H9 (cell line): Measurements from ENCODE around the gene OR9Q1. TPM values are rescaled to one million over a fixed set of nuclear protein-coding genes. Genes with fewer than 3 reads are reported as not detected.

ENCODE experiments used
- DNase-seq: peaks from one replicate; pipeline ENCODE4 v3.0.0-alpha.2; 2017
- H2AFZ ChIP-seq: one replicate; pipeline ENCODE4 v1.6.1; 2013; ENCODE audit warnings: mild to moderate bottlenecking, low read length, control low read depth, moderate library complexity
- H2AK5ac ChIP-seq: 2 replicates; pipeline ENCODE4 v1.6.1; 2013; ENCODE audit warnings: low read length, control low read depth, mixed read lengths; ENCODE audit not compliant: insufficient read length
- H2BK120ac ChIP-seq: one replicate; pipeline ENCODE4 v1.6.1; 2013; ENCODE audit warnings: low read depth, mild to moderate bottlenecking, low read length, control low read depth, inconsistent platforms; ENCODE audit not compliant: poor library complexity, severe bottlenecking
- H2BK12ac ChIP-seq: 2 replicates; pipeline ENCODE4 v1.6.1; 2013; ENCODE audit warnings: low read length, control low read depth, mixed read lengths, low read depth; ENCODE audit not compliant: insufficient read length
- H2BK15ac ChIP-seq: 2 replicates; pipeline ENCODE4 v1.6.1; 2013; ENCODE audit warnings: low read depth, low read length, control low read depth
- H2BK20ac ChIP-seq: one replicate; pipeline ENCODE4 v1.6.1; 2013; ENCODE audit warnings: low read depth, mild to moderate bottlenecking, low read length, control low read depth, inconsistent platforms; ENCODE audit not compliant: poor library complexity, severe bottlenecking
- H2BK5ac ChIP-seq: 2 replicates; pipeline ENCODE4 v1.6.1; 2013; ENCODE audit warnings: low read length, control low read depth, mixed read lengths; ENCODE audit not compliant: insufficient read length
- H3K14ac ChIP-seq: 2 replicates; pipeline ENCODE4 v1.6.1; 2013; ENCODE audit warnings: low read length, control low read depth; ENCODE audit not compliant: insufficient read depth
- H3K18ac ChIP-seq: 2 replicates; pipeline ENCODE4 v1.6.1; 2013; ENCODE audit warnings: low read depth, mild to moderate bottlenecking, mixed read lengths, low read length, control low read depth; ENCODE audit not compliant: insufficient read length
- H3K23ac ChIP-seq: 2 replicates; pipeline ENCODE4 v1.6.1; 2013; ENCODE audit warnings: low read length, control low read depth, mixed read lengths, low read depth; ENCODE audit not compliant: insufficient read length
- H3K23me2 ChIP-seq: 2 replicates; pipeline ENCODE4 v1.6.1; 2013; ENCODE audit warnings: low read depth, mild to moderate bottlenecking, mixed read lengths, low read length, control low read depth; ENCODE audit not compliant: insufficient read length, poor library complexity, severe bottlenecking
- H3K27ac ChIP-seq: 2 replicates; pipeline ENCODE4 v1.5.1; 2013; ENCODE audit warnings: low read length, control low read depth, mixed read lengths, low read depth; ENCODE audit not compliant: insufficient read length
- H3K27me3 ChIP-seq: 2 replicates; pipeline ENCODE4 v1.6.1; 2013; ENCODE audit warnings: low read length, control low read depth, inconsistent platforms; ENCODE audit not compliant: insufficient read depth
- H3K4ac ChIP-seq: 2 replicates; pipeline ENCODE4 v1.6.1; 2013; ENCODE audit warnings: low read depth, mild to moderate bottlenecking, control low read depth, inconsistent platforms, low read length, moderate library complexity
- H3K4me1 ChIP-seq: 2 replicates; pipeline ENCODE4 v1.6.1; 2013; ENCODE audit warnings: low read length, control low read depth, inconsistent platforms; ENCODE audit not compliant: insufficient read depth
- H3K4me2 ChIP-seq: 2 replicates; pipeline ENCODE4 v1.6.1; 2013; ENCODE audit warnings: low read length, control low read depth, mixed read lengths; ENCODE audit not compliant: insufficient read length, insufficient read depth
- H3K56ac ChIP-seq: 2 replicates; pipeline ENCODE4 v1.6.1; 2013; ENCODE audit warnings: low read depth, mild to moderate bottlenecking, mixed read lengths, low read length, control low read depth; ENCODE audit not compliant: insufficient read length
- H3K79me1 ChIP-seq: 2 replicates; pipeline ENCODE4 v1.6.1; 2013; ENCODE audit warnings: low read depth, mild to moderate bottlenecking, moderate library complexity, low read length, control low read depth, inconsistent platforms; ENCODE audit not compliant: insufficient read depth, poor library complexity, severe bottlenecking
- H3K79me2 ChIP-seq: 2 replicates; pipeline ENCODE4 v1.6.1; 2013; ENCODE audit warnings: low read length, control low read depth, inconsistent platforms; ENCODE audit not compliant: insufficient read depth
- H3K9ac ChIP-seq: 2 replicates; pipeline ENCODE4 v1.6.1; 2013; ENCODE audit warnings: low read length, control low read depth, mixed read lengths; ENCODE audit not compliant: insufficient read length; ENCODE audit errors: extremely low read depth
- H3K9me3 ChIP-seq: one replicate; pipeline ENCODE4 v1.6.1; 2013; ENCODE audit warnings: low read depth, low read length, inconsistent platforms; ENCODE audit not compliant: control insufficient read depth
- H3T11ph ChIP-seq: one replicate; pipeline ENCODE4 v1.6.1; 2013; ENCODE audit warnings: mild to moderate bottlenecking, low read length, control low read depth, inconsistent platforms
- H4K20me1 ChIP-seq: one replicate; pipeline ENCODE4 v1.6.1; 2013; ENCODE audit not compliant: control insufficient read depth, insufficient read length, insufficient read depth
- H4K5ac ChIP-seq: 2 replicates; pipeline ENCODE4 v1.6.1; 2013; ENCODE audit warnings: low read depth, mild to moderate bottlenecking, mixed read lengths, low read length, control low read depth; ENCODE audit not compliant: insufficient read length
- H4K8ac ChIP-seq: replicated peaks from 2 replicates; pipeline ENCODE4 v1.6.1; 2013; ENCODE audit warnings: low read length, control low read depth, mixed read lengths, low read depth; ENCODE audit not compliant: insufficient read length
- H4K91ac ChIP-seq: 2 replicates; pipeline ENCODE4 v1.6.1; 2013; ENCODE audit warnings: low read depth, mild to moderate bottlenecking, moderate library complexity, mixed read lengths, low read length, control low read depth; ENCODE audit not compliant: insufficient read length
- H3K27ac Mint-ChIP-seq, 3 experiments: 2 replicates in 2 of 3; 3 replicates in 1 of 3; pipeline ENCODE4 v1.8.0; 2020 to 2021; ENCODE audit warnings: mixed read lengths in 3 of 3, mild to moderate bottlenecking in 1 of 3, moderate library complexity in 1 of 3
- H3K27me3 Mint-ChIP-seq: 2 replicates; pipeline ENCODE4 v1.8.0; 2021; ENCODE audit warnings: low read depth, mild to moderate bottlenecking, moderate library complexity, mixed read lengths
- H3K36me3 Mint-ChIP-seq, 3 experiments: 2 replicates in 2 of 3; 3 replicates in 1 of 3; pipeline ENCODE4 v1.8.0; 2020 to 2021; ENCODE audit warnings: low read depth in 3 of 3, mixed read lengths in 3 of 3; ENCODE audit not compliant: insufficient read depth in 1 of 3
- H3K4me1 Mint-ChIP-seq, 2 experiments: 2 replicates each; pipeline ENCODE4 v1.8.0; 2020; ENCODE audit warnings: mixed read lengths in 2 of 2
- H3K4me3 Mint-ChIP-seq, 2 experiments: 2 replicates in 1 of 2; 3 replicates in 1 of 2; pipeline ENCODE4 v1.8.0; 2020 to 2021; ENCODE audit warnings: mild to moderate bottlenecking in 2 of 2, mixed read lengths in 2 of 2, moderate library complexity in 1 of 2
- H3K9me3 Mint-ChIP-seq, 2 experiments: 2 replicates in 1 of 2; 3 replicates in 1 of 2; pipeline ENCODE4 v1.8.0; 2020; ENCODE audit warnings: mild to moderate bottlenecking in 2 of 2, mixed read lengths in 2 of 2, moderate library complexity in 1 of 2
- CTCF ChIP-seq: fragments of 200-600 bp; sonication (generic); conservative IDR thresholded peaks from 3 replicates; pipeline ENCODE4 v1.8.0; 2021; ENCODE audit warnings: antibody characterized with exemption, mild to moderate bottlenecking
- total RNA-seq: library from RNA; stranded (reverse); gene quantifications from 2 replicates; pipeline ENCODE4 v1.2.1, GENCODE V29; 2021

OR9Q1 gene
- total RNA-seq, 1 experiment from 2014 or later: not detected

- Histone ChIP-seq H3K79me1 (no peaks in the 10 kb centered on the region), H3K56ac (no peak overlapping the region)
- no peaks in the 10 kb centered on the region for H3K4me1 Mint-ChIP-seq
These were observed 15.9 kb downstream of the OR9Q1 start for GRCh38 chr11:58039589-58039988.

More at GRCh38 chr11:58039589-58039988, 15.9 kb downstream of the OR9Q1 start:
- Histone ChIP-seq H3K18ac (no peak overlapping the region), H3K14ac (no peak overlapping the region), H3K23me2 (no peaks in the 10 kb centered on the region), H2BK20ac (no peak overlapping the region), H3K27ac (no peak overlapping the region), H2BK15ac (no peak overlapping the region), H3K4ac (no peak overlapping the region), H2AFZ (no peak overlapping the region), H3K9ac (no peak overlapping the region), H3K4me2 (no peak overlapping the region), H4K91ac (no peak overlapping the region), H4K5ac (no peak overlapping the region), H3K4me1 (no peaks in the 10 kb centered on the region), H2BK5ac (no peak overlapping the region), H4K20me1 (no peaks in the 10 kb centered on the region), H2BK12ac (no peak overlapping the region), H4K8ac (no peak overlapping the region), H3K9me3 (no peaks in the 10 kb centered on the region), H3K27me3 (no peaks in the 10 kb centered on the region), H3K23ac (no peak overlapping the region), H3T11ph (no peak overlapping the region), H2AK5ac (no peak overlapping the region), H2BK120ac (no peak overlapping the region), H3K79me2 (no peaks in the 10 kb centered on the region)
- DNase-seq: no peak
- Mint-ChIP-seq H3K4me3 (no peak overlapping the region), H3K27ac (no peak overlapping the region), H3K9me3 (peaks cover 16 to 20% of the 10 kb centered on the region in 2 experiments; a peak in 4 of 5 replicates), H3K27me3 (peaks cover 6% of the 10 kb centered on the region), H3K36me3 (peaks cover 0 to 7% (median 0%) of the 10 kb centered on the region in 3 experiments; a peak in 2 of 7 replicates)
- no peak for TF ChIP-seq CTCF
